ENCODE data around the gene SEC24D. TPM values are rescaled to one million over a fixed set of nuclear protein-coding genes. Genes with fewer than 3 reads are reported as not detected.

Gene SEC24D
- total RNA-seq, 4 donors from 2014 or later, result 9.7 to 37.9 (median 17.0) TPM

DNA sequence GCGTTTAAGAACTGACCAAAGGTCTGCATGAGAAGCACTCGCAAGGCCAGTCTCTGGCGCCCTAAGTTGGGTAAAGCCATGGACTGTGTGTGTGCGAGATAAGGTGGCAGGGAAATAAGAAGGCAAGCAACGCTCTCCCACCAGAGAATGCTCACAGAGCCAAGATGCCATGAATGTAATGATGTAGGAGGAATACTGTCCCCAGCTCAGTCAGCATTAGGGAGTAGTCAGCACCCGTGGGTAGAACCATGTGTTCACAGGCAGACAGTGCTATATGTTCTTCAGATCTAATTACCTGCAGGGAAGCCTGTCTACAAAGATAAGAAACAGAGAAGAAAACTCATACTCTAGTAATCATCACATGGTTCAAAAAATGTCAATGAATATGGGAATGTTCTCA lies 68.8 kb downstream of the SEC24D start:
- Histone ChIP-seq H3K27ac (peak overlapping the region; percentile 64 to 81 (median 76)), H3K4me3 (no peak overlapping the region), H3K9me3 (no peaks in the 10 kb centered on the region), H3K27me3 (no peaks in the 10 kb centered on the region), H3K36me3 (peaks cover 0 to 14% (median 4%) of the 10 kb centered on the region in 4 donors), H3K4me1 (peaks cover 5 to 62% (median 8%) of the 10 kb centered on the region in 4 donors)
- WGBS, 2 donors (ENCODE audit: low coverage in 1 of 2), result 94 to 98% methylated on average over 6 of the region's 6 CpGs
- in situ Hi-C loops (cut with MboI; ENCODE audit: low pct_ligation_motif_present in 1 of 4, low pct_unique_long_range_greater_than_20kb in 1 of 4, low sequenced_read_pairs in 3 of 4), result loop anchor here in 2 of 4 donors (10.0 to 25.0 kb wide), 3 partner anchors 120 to 220 kb away; partner anchors contain the start of gene SYNPO2 (in 1 of the 2)
- intact Hi-C loops (cut with DNase I; ENCODE audit: low total_unique reads), result loop anchor here (10.0 kb wide), 1 partner anchor 118 kb away; the partner anchor contains the start of gene SYNPO2
- no peak for TF ChIP-seq POLR2AphosphoS5 (IDR thresholded peaks at IDR 0.05)
- TF ChIP-seq, protein P1, sequence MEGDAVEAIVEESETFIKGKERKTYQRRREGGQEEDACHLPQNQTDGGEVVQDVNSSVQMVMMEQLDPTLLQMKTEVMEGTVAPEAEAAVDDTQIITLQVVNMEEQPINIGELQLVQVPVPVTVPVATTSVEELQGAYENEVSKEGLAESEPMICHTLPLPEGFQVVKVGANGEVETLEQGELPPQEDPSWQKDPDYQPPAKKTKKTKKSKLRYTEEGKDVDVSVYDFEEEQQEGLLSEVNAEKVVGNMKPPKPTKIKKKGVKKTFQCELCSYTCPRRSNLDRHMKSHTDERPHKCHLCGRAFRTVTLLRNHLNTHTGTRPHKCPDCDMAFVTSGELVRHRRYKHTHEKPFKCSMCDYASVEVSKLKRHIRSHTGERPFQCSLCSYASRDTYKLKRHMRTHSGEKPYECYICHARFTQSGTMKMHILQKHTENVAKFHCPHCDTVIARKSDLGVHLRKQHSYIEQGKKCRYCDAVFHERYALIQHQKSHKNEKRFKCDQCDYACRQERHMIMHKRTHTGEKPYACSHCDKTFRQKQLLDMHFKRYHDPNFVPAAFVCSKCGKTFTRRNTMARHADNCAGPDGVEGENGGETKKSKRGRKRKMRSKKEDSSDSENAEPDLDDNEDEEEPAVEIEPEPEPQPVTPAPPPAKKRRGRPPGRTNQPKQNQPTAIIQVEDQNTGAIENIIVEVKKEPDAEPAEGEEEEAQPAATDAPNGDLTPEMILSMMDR (IDR thresholded peaks at IDR 0.05), result no peak
- TF ChIP-seq POLR2A (IDR thresholded peaks at IDR 0.05), result no peak
- no peak for DNase-seq

DNA sequence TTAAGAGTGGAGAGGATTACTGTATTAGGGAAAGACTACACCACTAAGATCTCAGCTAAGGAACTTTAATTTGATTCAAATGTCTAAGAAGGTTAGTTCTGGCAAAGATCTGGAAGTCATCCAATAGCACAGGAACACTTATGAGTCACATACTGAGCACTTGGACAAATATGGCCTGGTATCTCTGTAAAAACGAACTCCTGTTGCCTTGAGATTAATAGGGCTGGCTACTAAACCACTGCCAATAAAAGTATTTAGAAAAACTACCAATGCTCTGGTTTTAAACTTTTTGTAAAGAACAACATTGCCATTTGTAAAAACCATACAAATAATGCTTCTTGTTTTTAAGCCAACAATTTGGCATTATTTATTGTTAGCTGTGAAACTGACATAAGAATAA lies 70.5 kb downstream of the SEC24D start:
- no peak for DNase-seq
- H3K4me3 ChIP-seq, result no peak overlapping the region
- no peaks in the 10 kb centered on the region for H3K9me3 ChIP-seq
- H3K27me3 ChIP-seq, result no peaks in the 10 kb centered on the region
- in situ Hi-C loops (cut with MboI; ENCODE audit: low pct_ligation_motif_present in 1 of 4, low pct_unique_long_range_greater_than_20kb in 1 of 4, low sequenced_read_pairs in 3 of 4) (loop anchor here in 2 of 4 donors (10.0 to 25.0 kb wide), 3 partner anchors 122 to 222 kb away; partner anchors contain the start of gene SYNPO2 (in 1 of the 2)), intact Hi-C loops (cut with DNase I; ENCODE audit: low total_unique reads) (loop anchor here (10.0 kb wide), 1 partner anchor 119 kb away; the partner anchor contains the start of gene SYNPO2)
- TF ChIP-seq EP300 (IDR thresholded peaks at IDR 0.05; ENCODE audit: low read depth), result peak; percentile 35
- no peak for TF ChIP-seq POLR2A (IDR thresholded peaks at IDR 0.05)
- peak; percentile 44 to 60 (median 49) for TF ChIP-seq POLR2AphosphoS5 (IDR thresholded peaks at IDR 0.05)
- H3K36me3 ChIP-seq, result peaks cover 0 to 14% (median 4%) of the 10 kb centered on the region in 4 donors
- WGBS, 2 donors (ENCODE audit: low coverage in 1 of 2), result 20 to 29% methylated on average over 1 of the region's 1 CpG
- H3K4me1 ChIP-seq, result peaks cover 6 to 64% (median 10%) of the 10 kb centered on the region in 4 donors
- H3K27ac ChIP-seq, result peak overlapping the region; percentile 64 to 81 (median 76)

DNA sequence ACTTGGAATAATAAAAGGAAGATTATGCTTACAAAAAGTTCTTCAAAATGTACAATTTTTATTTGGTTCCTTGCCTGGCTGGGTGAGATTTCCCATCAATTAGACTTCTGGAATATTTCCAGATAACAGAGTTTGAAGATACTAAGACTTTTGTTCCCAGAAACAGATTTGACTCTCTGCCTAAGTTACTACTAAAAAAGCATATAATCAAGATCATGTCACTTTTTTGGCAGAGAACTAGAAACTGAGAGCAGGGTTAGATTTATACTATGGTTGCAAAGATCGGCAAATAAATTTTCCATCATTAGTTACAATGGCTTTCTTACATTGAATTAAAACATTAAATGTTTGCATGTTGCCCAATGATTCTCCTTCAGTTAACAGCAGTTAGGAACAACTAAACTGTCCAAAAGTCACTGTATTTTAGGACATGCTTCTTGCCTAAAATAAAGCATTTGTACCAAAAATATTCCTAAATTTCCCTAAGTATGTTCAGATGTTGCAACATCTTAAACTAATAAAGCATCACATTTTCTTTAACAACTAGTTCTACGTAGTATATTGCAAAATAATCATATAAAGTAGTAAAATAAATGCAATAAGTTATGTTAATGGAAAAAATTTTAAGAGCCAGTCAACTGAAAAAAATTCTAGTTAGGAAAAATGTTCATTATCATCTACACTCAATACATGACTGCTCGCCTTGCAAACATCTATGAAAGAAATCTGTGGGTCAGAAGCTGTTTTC lies 73.0 kb downstream of the SEC24D start:
- Histone ChIP-seq H3K36me3 (peaks cover 0 to 14% (median 4%) of the 10 kb centered on the region in 4 donors), H3K27me3 (no peaks in the 10 kb centered on the region), H3K4me1 (peaks cover 6 to 71% (median 16%) of the 10 kb centered on the region in 4 donors), H3K27ac (peak overlapping the region; percentile 64 to 81 (median 76)), H3K9me3 (no peaks in the 10 kb centered on the region), H3K4me3 (no peak overlapping the region)
- no peak for DNase-seq
- WGBS, 2 donors (ENCODE audit: low coverage in 1 of 2), result 78 to 79% methylated on average over 3 of the region's 3 CpGs
- intact Hi-C loops (cut with DNase I; ENCODE audit: low total_unique reads), result loop anchor here (10.0 kb wide), 1 partner anchor 122 kb away; the partner anchor contains the start of gene SYNPO2
- no peak for TF ChIP-seq POLR2AphosphoS5 (IDR thresholded peaks at IDR 0.05)
- TF ChIP-seq POLR2A (IDR thresholded peaks at IDR 0.05), result no peak
- TF ChIP-seq, protein P1 (IDR thresholded peaks at IDR 0.05), result no peak
- TF ChIP-seq EP300 (IDR thresholded peaks at IDR 0.05; ENCODE audit: low read depth), result no peak
- in situ Hi-C loops (cut with MboI; ENCODE audit: low pct_ligation_motif_present in 1 of 4, low pct_unique_long_range_greater_than_20kb in 1 of 4, low sequenced_read_pairs in 3 of 4), result loop anchor here in 2 of 4 donors (10.0 to 25.0 kb wide), 3 partner anchors 124 to 224 kb away; partner anchors contain the start of gene SYNPO2 (in 1 of the 2)

DNA sequence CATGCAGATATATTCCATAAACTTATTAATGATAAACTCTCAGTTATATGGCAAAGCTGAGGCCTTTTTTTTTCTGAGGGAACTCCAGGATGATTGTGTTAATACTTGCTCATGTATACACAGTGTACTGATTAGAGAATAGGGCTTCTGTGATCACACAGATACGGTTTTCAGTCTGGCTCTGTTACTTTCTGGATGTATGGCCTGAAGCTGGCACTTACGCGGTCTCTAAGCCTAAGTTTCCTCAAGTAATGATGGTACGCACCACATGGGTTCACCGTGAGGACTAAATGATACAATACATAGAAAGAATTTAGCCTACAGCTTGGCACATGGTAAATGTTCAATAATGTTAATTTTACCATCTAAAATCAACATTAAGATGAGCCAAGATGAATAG lies 73.8 kb downstream of the SEC24D start:
- no peak for DNase-seq
- in situ Hi-C loops (cut with MboI; ENCODE audit: low pct_ligation_motif_present in 1 of 4, low pct_unique_long_range_greater_than_20kb in 1 of 4, low sequenced_read_pairs in 3 of 4), result loop anchor here in 2 of 4 donors (10.0 to 25.0 kb wide), 3 partner anchors 125 to 225 kb away; partner anchors contain the start of gene SYNPO2 (in 1 of the 2)
- intact Hi-C loops (cut with DNase I; ENCODE audit: low total_unique reads), result loop anchor here (10.0 kb wide), 1 partner anchor 123 kb away; the partner anchor contains the start of gene SYNPO2
- Histone ChIP-seq H3K27ac (peak overlapping the region; percentile 64 to 81 (median 76)), H3K4me3 (no peak overlapping the region), H3K4me1 (peaks cover 6 to 76% (median 16%) of the 10 kb centered on the region in 4 donors), H3K27me3 (no peaks in the 10 kb centered on the region), H3K9me3 (no peaks in the 10 kb centered on the region), H3K36me3 (peaks cover 0 to 12% (median 4%) of the 10 kb centered on the region in 4 donors)
- TF ChIP-seq POLR2A (IDR thresholded peaks at IDR 0.05) (no peak), EP300 (IDR thresholded peaks at IDR 0.05; ENCODE audit: low read depth) (no peak), POLR2AphosphoS5 (IDR thresholded peaks at IDR 0.05) (no peak)
- TF ChIP-seq, protein P1 (IDR thresholded peaks at IDR 0.05), result no peak
- 60 to 84% methylated on average over 1 to 5 of the region's 5 CpGs for WGBS, 2 donors (ENCODE audit: low coverage in 1 of 2)

Data from transverse colon (tissue), 4 donors.